ENCODE measurements around the gene C14orf93.

Gene C14orf93

DNA sequence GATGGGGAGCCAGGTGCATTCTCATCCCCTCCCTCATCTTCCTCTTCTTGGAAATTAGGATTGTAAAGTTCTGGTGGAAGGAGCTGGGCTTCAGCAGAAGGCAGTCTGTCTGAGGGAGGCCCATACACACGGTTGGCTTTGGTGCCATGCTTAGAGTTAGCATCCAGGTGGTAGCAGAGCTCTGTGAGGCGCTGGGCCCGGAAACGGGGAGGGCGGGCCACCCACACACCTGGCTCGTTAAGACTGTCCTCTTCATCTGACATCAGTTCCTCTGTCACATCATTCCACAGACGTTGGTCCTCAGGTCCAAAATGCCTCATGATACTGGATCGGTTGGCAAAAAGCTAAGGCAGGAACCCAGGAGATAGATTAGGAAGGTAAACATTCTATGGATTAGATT lies 22.7 kb downstream of the C14orf93 start:
- DNase-seq = no peak

GRCh38 chr14:22986508-22987054 lies 23.4 kb downstream of the C14orf93 start:
- peak; percentile 75 for DNase-seq

DNA sequence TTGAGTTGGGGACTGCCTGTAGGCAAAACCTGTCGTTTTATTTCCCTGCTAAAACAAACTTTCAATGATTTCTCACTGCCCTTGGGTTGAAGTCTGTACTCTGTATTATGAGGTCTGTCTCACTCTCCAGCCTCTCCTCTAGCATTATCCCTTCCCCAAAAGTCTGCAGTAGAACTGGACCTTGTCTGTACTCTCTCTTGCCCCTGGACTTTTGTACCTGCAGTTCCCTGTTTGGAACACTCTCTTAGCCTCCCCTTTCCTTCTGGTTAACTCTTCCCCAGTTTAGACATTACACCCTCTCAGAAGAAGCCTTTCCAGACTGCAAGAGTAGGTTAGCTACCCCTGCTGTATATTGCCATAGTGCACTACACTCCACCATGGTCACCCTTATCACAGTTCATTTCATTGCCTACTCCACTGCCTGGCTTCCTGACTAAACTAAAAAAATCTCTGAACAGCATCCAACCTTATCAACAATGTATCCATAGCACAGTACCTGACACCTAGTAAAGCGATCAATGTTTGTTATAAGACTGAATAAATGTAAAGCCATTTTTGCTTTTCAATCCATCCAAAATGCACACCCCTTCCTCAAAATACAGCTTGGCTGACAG lies 23.9 kb downstream of the C14orf93 start:
- DNase-seq = no peak

DNA sequence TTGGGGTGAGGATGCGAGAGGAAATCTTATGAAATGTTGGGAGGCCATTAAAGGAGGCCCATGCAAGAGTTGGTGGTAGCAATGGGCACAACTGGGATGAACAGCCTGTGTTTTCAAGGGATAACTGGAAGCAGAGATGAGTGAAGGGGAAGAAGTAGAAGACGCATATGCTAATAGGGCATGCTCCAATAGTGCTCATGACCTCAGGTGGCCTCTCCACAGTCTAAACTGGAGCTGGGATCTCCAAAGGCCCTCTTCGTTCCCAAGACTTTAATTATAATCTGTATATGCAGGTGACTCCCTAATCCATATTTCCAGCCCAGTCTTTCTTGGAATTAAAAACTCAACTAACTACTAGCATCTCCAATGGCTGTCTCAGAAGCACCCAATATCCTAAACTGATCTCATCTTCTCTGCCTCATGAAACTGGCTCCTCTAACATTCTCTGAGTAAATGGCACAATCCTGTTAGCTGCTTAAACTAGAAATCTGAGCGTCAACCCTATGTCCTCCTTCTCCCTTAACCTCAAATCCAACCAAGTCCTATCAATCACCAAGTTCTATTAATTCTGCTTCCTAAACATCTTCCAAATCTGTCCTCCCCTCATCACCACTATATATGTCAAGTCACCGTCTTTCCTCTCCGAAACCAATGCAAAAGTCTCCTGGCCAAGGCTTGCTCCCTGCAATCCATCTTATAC lies 24.8 kb downstream of the C14orf93 start:
- no peak for DNase-seq

DNA sequence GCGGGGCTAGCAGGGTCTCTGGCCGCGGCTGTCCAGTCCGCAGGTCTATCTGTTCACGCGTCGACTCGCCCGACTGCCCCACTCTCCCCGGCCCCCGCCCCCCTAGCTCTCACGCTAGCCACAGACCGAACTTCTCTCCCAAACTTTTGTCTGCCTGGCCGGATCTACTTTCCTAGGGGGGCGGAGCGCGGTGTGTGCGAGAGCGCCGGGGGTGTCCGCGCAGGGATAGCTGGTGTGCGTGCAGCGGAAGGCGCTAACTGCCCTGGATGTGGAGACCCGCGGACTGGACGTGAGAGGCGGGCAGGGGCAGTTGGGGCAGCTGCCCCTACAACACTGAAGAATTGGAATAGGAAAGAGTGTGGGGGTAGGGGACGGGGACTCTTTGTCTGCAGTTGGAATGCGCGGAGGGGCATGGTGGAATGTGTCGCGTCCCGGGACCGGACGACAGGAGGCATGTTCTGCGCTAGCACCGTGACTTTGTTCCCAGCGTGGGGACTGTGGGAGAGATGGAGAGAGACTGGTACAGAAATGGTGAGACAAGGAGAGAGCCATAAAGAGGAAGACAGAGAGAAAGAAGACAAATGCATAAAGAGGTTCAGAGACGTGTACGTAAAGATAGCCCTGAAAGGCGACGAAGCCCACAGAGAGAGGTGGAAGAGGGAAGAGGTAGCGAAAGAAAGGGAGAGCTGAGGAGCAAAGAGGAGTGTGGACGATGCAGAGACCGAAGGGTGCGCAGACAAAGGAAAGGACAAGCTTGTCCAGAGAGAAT lies 27.3 kb downstream of the C14orf93 start, which contains the start of gene AJUBA:
Gene AJUBA, minus strand, starts transcription at position 75 of the 769 bp plus-strand sequence. CDS start 285 bp downstream, outside the sequence.
- DNase-seq = peak; percentile 97

- no peak for DNase-seq
Measured at GRCh38 chr14:22981876-22982476, 28.0 kb downstream of the C14orf93 start.

DNA sequence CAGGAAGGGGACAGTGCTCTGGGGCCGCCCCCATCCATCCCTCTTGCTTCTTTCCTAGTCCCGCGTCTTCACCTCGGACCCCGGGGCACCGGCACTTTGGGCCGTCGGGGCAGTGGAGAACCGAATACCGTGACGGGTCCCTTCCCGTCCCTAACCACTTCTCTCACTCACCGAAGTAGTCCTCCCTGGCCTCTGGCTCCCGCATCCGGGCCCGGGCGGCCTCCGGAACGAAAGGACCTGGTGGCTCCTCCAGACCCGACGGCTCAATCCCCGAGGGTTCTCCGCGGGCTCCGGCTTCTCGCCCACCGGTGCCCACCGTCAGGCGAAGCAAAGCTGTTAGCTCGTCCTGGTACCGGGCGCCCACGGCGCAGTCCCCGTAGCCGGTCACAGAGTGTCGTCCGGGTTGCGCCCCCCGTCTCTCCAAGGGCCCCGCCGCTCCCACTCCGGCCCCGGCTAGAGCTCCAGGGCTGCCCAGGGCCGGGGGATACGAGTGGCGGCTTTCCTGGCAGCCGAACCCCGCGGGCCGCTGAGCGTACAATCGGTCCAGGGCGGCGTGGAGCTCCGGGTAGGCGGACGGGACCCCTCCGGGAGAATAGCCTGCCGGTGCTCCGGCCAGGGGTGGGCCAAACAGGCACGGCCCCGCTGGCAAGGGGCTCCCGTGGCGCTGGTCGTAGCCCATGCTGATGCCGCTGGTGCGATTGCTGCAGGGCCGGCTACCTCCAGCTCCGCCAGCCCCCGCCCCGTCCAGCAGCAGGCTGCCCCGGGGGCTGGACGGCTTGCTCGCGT lies 28.7 kb downstream of the C14orf93 start:
- no peak for DNase-seq

- DNase-seq = peak; percentile 74
Measured at GRCh38 chr14:22980672-22981089, 29.3 kb downstream of the C14orf93 start.

- no peak for DNase-seq
Measured at GRCh38 chr14:22979748-22980392, 30.1 kb downstream of the C14orf93 start.

GRCh38 chr14:22978981-22979671 lies 30.8 kb downstream of the C14orf93 start:
- no peak for DNase-seq

GRCh38 chr14:22978487-22978837 lies 31.5 kb downstream of the C14orf93 start:
- no peak for DNase-seq

DNA sequence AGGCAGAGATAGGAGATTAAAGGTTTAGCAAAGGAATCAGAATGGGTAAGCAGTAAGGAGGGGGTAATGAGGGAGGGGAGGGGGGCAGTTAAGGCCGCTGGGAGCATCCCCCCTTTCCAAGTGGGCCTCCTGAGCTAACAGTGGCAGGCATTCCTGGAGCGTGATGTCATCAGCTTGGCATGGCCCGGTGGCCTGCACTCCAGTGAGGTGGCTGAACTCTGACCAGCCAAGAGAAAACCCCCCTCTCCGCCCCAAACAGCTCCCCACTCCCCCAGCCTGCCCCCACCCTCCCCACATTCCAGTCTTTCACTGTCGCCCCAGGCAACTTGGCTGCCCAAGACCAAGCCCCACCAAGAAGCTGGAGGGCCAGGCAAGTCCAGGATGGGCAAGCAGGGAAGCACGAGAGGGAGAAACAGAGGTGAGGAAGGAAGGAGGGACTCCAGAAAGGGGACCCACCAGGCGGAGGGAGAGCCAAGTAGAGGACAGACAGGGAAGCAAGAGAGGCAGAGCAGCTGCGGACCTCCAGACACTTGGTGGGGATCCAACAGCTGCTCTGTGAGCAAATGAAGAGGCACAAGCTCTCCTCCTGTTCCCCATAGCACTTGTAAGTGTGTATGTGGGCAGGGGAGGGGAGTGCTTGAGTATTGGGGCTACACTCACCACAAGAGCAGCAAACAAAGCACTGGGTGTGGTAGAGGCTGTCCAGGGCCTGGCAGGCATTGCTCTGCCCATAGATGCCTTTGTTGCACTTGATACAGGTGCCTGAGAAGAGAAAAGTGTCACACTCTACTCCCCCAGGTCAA lies 32.1 kb downstream of the C14orf93 start:
- DNase-seq = peak; percentile 84

DNA sequence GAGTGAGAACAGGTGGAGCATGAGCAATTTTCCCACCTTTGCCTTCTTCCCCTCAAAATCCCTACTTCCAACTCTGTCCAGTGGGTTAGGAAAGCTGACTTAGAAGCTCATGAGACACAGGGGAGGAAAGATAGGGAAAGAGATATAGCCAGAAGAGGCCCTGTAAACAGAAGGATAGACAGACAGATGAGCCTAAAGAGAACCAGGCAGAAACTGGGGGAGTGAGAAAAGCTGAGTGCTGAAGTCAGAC lies 32.6 kb downstream of the C14orf93 start:
- no peak for DNase-seq

- DNase-seq = peak; percentile 81
Measured at GRCh38 chr14:22976620-22977433, 33.1 kb downstream of the C14orf93 start.

DNA sequence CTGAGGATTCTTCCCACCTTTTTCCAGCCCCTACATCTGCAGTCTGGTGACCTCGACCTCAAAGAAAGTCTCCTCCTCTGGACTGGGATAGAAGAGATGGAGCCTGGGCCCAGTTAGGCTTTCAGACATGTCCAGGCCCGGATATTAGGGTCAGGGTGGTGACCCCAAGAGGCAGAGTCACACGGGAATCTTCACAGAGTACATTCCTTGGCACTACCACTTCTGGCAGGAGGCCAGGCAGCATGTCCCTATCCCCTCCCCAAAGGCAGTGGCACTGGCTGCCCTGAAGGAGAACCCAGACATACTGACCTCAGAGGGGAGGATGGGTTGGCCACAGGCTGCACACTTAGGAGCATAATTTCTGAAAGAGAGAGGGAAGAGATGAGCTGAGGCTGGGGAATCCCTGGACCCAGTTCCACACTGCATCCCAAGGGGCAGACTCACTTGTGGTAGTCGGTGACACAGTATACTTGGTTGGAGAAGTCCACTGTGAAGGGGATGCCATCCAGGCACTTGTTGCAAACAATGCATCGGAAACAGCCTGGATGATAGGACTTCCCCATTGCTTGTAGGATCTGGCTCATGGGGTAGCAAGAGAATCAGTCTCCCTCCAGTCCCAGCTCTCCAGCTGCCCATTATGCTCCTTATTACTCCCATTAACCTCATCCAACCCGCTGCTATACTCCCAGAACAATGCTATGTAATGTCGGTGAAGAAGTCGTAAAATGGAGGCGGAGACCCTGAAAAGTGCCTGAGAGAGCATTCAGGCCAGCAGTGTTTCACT lies 35.2 kb downstream of the C14orf93 start:
- no peak for DNase-seq

DNA sequence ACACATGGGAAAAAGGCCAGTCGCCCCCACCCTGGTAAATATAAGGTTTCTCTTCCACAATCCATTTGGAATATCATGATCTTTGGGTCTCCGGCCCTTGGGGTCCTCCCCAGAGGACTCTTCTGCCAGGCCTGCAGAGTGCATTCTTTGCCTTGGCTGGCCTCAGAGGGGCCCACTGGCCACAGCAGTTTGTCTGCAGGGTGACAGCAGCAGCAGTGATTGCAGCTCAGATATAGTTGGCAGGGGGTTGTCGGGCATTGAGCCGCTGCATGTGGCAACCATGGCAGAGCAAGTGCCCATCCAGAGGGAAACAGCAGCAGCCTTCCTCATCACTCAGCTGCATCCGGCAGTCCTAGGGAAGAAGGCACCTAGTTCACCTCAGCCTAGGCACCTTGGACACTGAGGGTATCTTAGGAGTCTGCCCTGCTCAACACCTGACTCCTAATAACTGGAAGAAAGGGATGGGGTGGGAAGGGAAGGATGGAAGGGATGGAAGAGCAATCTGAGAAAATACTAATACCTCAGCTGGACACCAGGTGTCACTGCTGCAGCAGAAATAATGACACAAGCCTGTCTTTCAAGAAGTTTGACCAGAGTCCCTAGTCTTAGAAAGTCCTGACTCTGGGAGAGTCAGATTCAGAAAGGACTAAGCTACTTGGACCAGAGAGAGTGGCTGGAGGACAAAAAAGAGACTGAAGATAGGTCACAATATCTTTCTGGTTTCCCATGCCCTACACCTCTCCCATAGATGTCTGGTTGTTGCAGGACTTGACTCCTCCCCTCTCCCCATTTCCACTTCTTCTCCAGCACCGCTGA lies 36.5 kb downstream of the C14orf93 start:
- peak; percentile 63 for DNase-seq

GRCh38 chr14:22972313-22972930 lies 37.5 kb downstream of the C14orf93 start:
- no peak for DNase-seq
